ENCODE measurements around the gene UROC1.

DNA sequence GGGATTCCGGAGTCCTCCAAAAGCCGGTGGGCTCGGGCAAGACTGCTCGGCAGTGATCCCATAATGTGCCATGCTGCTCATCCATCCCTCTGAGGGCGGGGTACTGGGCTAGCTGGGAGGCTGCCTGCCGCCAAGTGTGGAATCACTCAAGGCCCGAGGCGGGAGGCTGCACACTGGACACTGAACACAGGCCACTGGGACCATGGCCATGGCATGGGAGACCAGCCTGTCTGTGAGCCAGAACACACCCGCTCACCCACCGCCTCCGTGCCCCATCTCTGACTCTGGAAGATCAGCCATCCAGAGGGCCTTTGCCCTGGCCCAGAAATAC lies 39.8 kb upstream of the UROC1 start:
- no peak for TF ChIP-seq POLR2A (IDR thresholded peaks at IDR 0.05; ENCODE audit: low read depth, low read length)
- TF ChIP-seq, protein P1, sequence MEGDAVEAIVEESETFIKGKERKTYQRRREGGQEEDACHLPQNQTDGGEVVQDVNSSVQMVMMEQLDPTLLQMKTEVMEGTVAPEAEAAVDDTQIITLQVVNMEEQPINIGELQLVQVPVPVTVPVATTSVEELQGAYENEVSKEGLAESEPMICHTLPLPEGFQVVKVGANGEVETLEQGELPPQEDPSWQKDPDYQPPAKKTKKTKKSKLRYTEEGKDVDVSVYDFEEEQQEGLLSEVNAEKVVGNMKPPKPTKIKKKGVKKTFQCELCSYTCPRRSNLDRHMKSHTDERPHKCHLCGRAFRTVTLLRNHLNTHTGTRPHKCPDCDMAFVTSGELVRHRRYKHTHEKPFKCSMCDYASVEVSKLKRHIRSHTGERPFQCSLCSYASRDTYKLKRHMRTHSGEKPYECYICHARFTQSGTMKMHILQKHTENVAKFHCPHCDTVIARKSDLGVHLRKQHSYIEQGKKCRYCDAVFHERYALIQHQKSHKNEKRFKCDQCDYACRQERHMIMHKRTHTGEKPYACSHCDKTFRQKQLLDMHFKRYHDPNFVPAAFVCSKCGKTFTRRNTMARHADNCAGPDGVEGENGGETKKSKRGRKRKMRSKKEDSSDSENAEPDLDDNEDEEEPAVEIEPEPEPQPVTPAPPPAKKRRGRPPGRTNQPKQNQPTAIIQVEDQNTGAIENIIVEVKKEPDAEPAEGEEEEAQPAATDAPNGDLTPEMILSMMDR (conservative IDR thresholded peaks at IDR 0.05; ENCODE audit: low read depth, low read length), result no peak
- TF ChIP-seq MAZ (IDR thresholded peaks at IDR 0.05; ENCODE audit: borderline replicate concordance, low read depth, low read length), result no peak
- TF ChIP-seq SMC3 (IDR thresholded peaks at IDR 0.05; ENCODE audit: low read depth, low read length), result no peak
- no peak for TF ChIP-seq RFX5 (IDR thresholded peaks at IDR 0.05; ENCODE audit: low read depth, low read length)
